Liver (tissue), 9 donors: ENCODE data around the gene TM4SF1. TPM values are rescaled to one million over a fixed set of nuclear protein-coding genes. Genes with fewer than 3 reads are reported as not detected.

ENCODE experiments used
- DNase-seq: peaks from one replicate; pipeline ENCODE4 v3.0.0-alpha.2; 2017; ENCODE audit warnings: low spot score
- H3K27ac ChIP-seq, 2 donors: one replicate each; pipeline ENCODE4 v1.7.0; 2013; ENCODE audit warnings: inconsistent platforms in 2 of 2, low read length in 2 of 2, control low read depth in 1 of 2, low read depth in 1 of 2, mild to moderate bottlenecking in 1 of 2
- H3K27me3 ChIP-seq, 4 donors: one replicate each; pipeline versions ENCODE4 v1.6.1 to v1.7.0; 2013; ENCODE audit warnings: low read length in 3 of 4, inconsistent platforms in 1 of 4, mild to moderate bottlenecking in 1 of 4, moderate library complexity in 1 of 4; ENCODE audit not compliant: control insufficient read depth in 4 of 4, insufficient read depth in 4 of 4
- H3K36me3 ChIP-seq, 4 donors: one replicate each; pipeline versions ENCODE4 v1.6.1 to v1.7.0; 2013; ENCODE audit warnings: low read length in 3 of 4, mild to moderate bottlenecking in 3 of 4, low read depth in 1 of 4, moderate library complexity in 1 of 4; ENCODE audit not compliant: control insufficient read depth in 4 of 4, insufficient read depth in 3 of 4
- H3K4me1 ChIP-seq, 4 donors: one replicate each; pipeline versions ENCODE4 v1.6.1 to v1.7.0; 2013; ENCODE audit warnings: low read length in 3 of 4, mild to moderate bottlenecking in 3 of 4, moderate library complexity in 1 of 4; ENCODE audit not compliant: control insufficient read depth in 4 of 4, insufficient read depth in 4 of 4
- H3K4me3 ChIP-seq, 3 donors: one replicate each; pipeline versions ENCODE4 v1.6.1 to v1.7.0; 2013; ENCODE audit warnings: low read length in 3 of 3, control low read depth in 1 of 3, low read depth in 1 of 3, mild to moderate bottlenecking in 1 of 3
- H3K9ac ChIP-seq, 2 donors: one replicate each; pipeline ENCODE4 v1.7.0; 2013; ENCODE audit warnings: low read length in 2 of 2, mild to moderate bottlenecking in 2 of 2, moderate library complexity in 2 of 2, control low read depth in 1 of 2, low read depth in 1 of 2
- H3K9me3 ChIP-seq, 4 donors: one replicate each; pipeline versions ENCODE4 v1.6.1 to v1.7.0; 2013; ENCODE audit warnings: low read length in 3 of 4; ENCODE audit not compliant: control insufficient read depth in 4 of 4
- ATF3 ChIP-seq: IDR thresholded peaks from 2 replicates; pipeline ENCODE4 v1.6.1; 2016; ENCODE audit warnings: antibody characterized with exemption
- CTCF ChIP-seq: fragments of 150-350 bp; IDR thresholded peaks from 2 replicates; pipeline ENCODE4 v1.5.1; 2017; ENCODE audit warnings: improper control_type of control experiment, low read depth, low read length; ENCODE audit not compliant: missing input control
- EGR1 ChIP-seq, 2 donors: IDR thresholded peaks; 2 replicates each; pipeline ENCODE4 v1.6.1; 2016 to 2018; ENCODE audit warnings: antibody characterized with exemption in 2 of 2, low read depth in 2 of 2
- FOXA1 ChIP-seq: IDR thresholded peaks from 2 replicates; pipeline ENCODE4 v1.6.1; 2016; ENCODE audit warnings: antibody characterized with exemption
- FOXA2 ChIP-seq: IDR thresholded peaks from 2 replicates; pipeline ENCODE4 v1.6.1; 2016; ENCODE audit warnings: antibody characterized with exemption
- GABPA ChIP-seq, 2 donors: IDR thresholded peaks in 1 of 2; conservative IDR thresholded peaks in 1 of 2; 2 replicates each; pipeline ENCODE4 v1.6.1; 2016; ENCODE audit warnings: antibody characterized with exemption in 2 of 2, mild to moderate bottlenecking in 1 of 2, moderate library complexity in 1 of 2
- NR2F2 ChIP-seq: IDR thresholded peaks from 2 replicates; pipeline ENCODE4 v1.6.1; 2016; ENCODE audit warnings: antibody characterized with exemption
- RAD21 ChIP-seq, 2 donors: IDR thresholded peaks; 2 replicates each; pipeline ENCODE4 v1.6.1; 2016; ENCODE audit warnings: antibody characterized with exemption in 2 of 2, mild to moderate bottlenecking in 2 of 2
- RXRA ChIP-seq, 2 donors: IDR thresholded peaks; 2 replicates each; pipeline ENCODE4 v1.6.1; 2017 to 2018; ENCODE audit warnings: antibody characterized with exemption in 2 of 2, mild to moderate bottlenecking in 1 of 2
- TAF1 ChIP-seq: conservative IDR thresholded peaks from 2 replicates; pipeline ENCODE4 v1.6.1; 2016; ENCODE audit warnings: antibody characterized with exemption, mild to moderate bottlenecking
- ZBTB33 ChIP-seq: IDR thresholded peaks from 2 replicates; pipeline ENCODE4 v1.6.1; 2016; ENCODE audit warnings: antibody characterized with exemption
- WGBS: extraction: QIAGEN DNeasy Blood & Tissue Kit; methylation state at CpG from one replicate; pipeline ENCODE4 v1.1.7; 2013; 5-methylcytosine and 5-hydroxymethylcytosine counted together
- polyA plus RNA-seq, 2 donors: library from polyadenylated mRNA; stranded (reverse) in 1 of 2; unstranded in 1 of 2; fragments of 200-250 nt in 1 of 2; fragments of >200 nt in 1 of 2; fragmentation: Nextera tagmentation in 1 of 2; extraction: Ambion mirVana in 1 of 2; gene quantifications; one replicate each; pipeline versions ENCODE4 v1.2.1 to v1.2.3, GENCODE V29; 2013 to 2015
- total RNA-seq, 2 donors: library from RNA; depleted of rRNA; stranded (reverse); fragments of >200 nt; gene quantifications; one replicate each; pipeline ENCODE4 v1.2.3, GENCODE V29; 2014
- donor health status: healthy.
- donor health status: healthy.
- donor health status: healthy.
- donor health status: healthy.
- donor health status: healthy.

TM4SF1 gene
- total and polyA plus RNA-seq, 4 donors: 20.0 to 31.5 (median 25.1) TPM

GRCh38 chr3:149321640-149322039 is 55.8 kb downstream of the TM4SF1 start (continued):
- TF ChIP-seq CTCF (no peak), GABPA (IDR thresholded peaks at IDR 0.05 in 1 of 2, conservative IDR thresholded peaks at IDR 0.05 in 1 of 2) (no peak), TAF1 (no peak), ATF3 (no peak)

GRCh38 chr3:149321136-149321535 is 56.3 kb downstream of the TM4SF1 start:
- Histone ChIP-seq H3K9ac (no peak overlapping the region), H3K27ac (no peak overlapping the region), H3K27me3 (no peaks in the 10 kb centered on the region), H3K9me3 (no peaks in the 10 kb centered on the region), H3K4me3 (no peak overlapping the region), H3K4me1 (peaks cover 0 to 5% (median 1%) of the 10 kb centered on the region in 4 donors), H3K36me3 (no peaks in the 10 kb centered on the region)
- TF ChIP-seq ZBTB33 (no peak), RAD21 (IDR thresholded peaks at IDR 0.05) (no peak), EGR1 (IDR thresholded peaks at IDR 0.05; ENCODE audit: low read depth in 2 of 2) (no peak), NR2F2 (no peak), GABPA (IDR thresholded peaks at IDR 0.05 in 1 of 2, conservative IDR thresholded peaks at IDR 0.05 in 1 of 2) (no peak), RXRA (IDR thresholded peaks at IDR 0.05) (no peak), FOXA1 (no peak), TAF1 (no peak), CTCF (no peak), ATF3 (no peak), FOXA2 (no peak)
- no peak for DNase-seq

- Histone ChIP-seq H3K36me3 (no peaks in the 10 kb centered on the region), H3K9me3 (no peaks in the 10 kb centered on the region), H3K4me3 (no peak overlapping the region), H3K27ac (no peak overlapping the region), H3K27me3 (no peaks in the 10 kb centered on the region), H3K9ac (no peak overlapping the region), H3K4me1 (peaks cover 0 to 11% (median 8%) of the 10 kb centered on the region in 4 donors)
- DNase-seq: no peak
- TF ChIP-seq ZBTB33: no peak
- no peak for TF ChIP-seq GABPA (IDR thresholded peaks at IDR 0.05 in 1 of 2, conservative IDR thresholded peaks at IDR 0.05 in 1 of 2)
- 97% methylated on average over 3 of the region's 3 CpGs for WGBS
Measured at GRCh38 chr3:149319750-149320149, 57.7 kb downstream of the TM4SF1 start.
